GM23248 (cell line): ENCODE data around the gene QSOX2. TPM values are rescaled to one million over a fixed set of nuclear protein-coding genes. Genes with fewer than 3 reads are reported as not detected.

Experiments
- DNase-seq: peaks from one replicate; pipeline ENCODE4 v3.0.0-alpha.2; 2015
- H2AFZ ChIP-seq: fragments of 200-600 bp; sonication (generic); 2 replicates; pipeline ENCODE4 v1.6.1; 2016; ENCODE audit warnings: antibody characterized with exemption
- H3F3A ChIP-seq: fragments of 200-600 bp; sonication (generic); 2 replicates; pipeline ENCODE4 v1.6.1; 2016; ENCODE audit warnings: mild to moderate bottlenecking, antibody characterized with exemption, mixed run types; ENCODE audit not compliant: insufficient read depth
- H3K27ac ChIP-seq: fragments of 200-600 bp; sonication (generic); 2 replicates; pipeline ENCODE4 v1.5.1; 2016; ENCODE audit warnings: mild to moderate bottlenecking
- H3K27me3 ChIP-seq: fragments of 200-600 bp; sonication (generic); replicated peaks from 2 replicates; pipeline ENCODE4 v1.6.1; 2016; ENCODE audit warnings: mild to moderate bottlenecking; ENCODE audit not compliant: insufficient read depth
- H3K36me3 ChIP-seq: fragments of 200-600 bp; sonication (generic); 2 replicates; pipeline ENCODE4 v1.6.1; 2016; ENCODE audit warnings: low read depth, mild to moderate bottlenecking
- H3K4me1 ChIP-seq: fragments of 200-600 bp; sonication (generic); 2 replicates; pipeline ENCODE4 v1.6.1; 2016; ENCODE audit warnings: mild to moderate bottlenecking; ENCODE audit not compliant: insufficient read depth
- H3K4me2 ChIP-seq: fragments of 200-600 bp; sonication (generic); one replicate; pipeline ENCODE4 v1.6.1; 2016; ENCODE audit warnings: mild to moderate bottlenecking; ENCODE audit not compliant: unreplicated experiment
- H3K4me3 ChIP-seq: fragments of 200-600 bp; sonication (generic); 2 replicates; pipeline ENCODE4 v1.5.1; 2016; ENCODE audit warnings: mild to moderate bottlenecking
- H3K79me2 ChIP-seq: fragments of 200-600 bp; sonication (generic); 2 replicates; pipeline ENCODE4 v1.6.1; 2016; ENCODE audit warnings: mild to moderate bottlenecking; ENCODE audit not compliant: insufficient read depth
- H3K9ac ChIP-seq: fragments of 200-600 bp; sonication (generic); 2 replicates; pipeline ENCODE4 v1.6.1; 2016; ENCODE audit warnings: mild to moderate bottlenecking
- H3K9me2 ChIP-seq: fragments of 200-600 bp; sonication (generic); 2 replicates; pipeline ENCODE4 v1.6.1; 2016; ENCODE audit warnings: mixed run types, mild to moderate bottlenecking, moderate library complexity; ENCODE audit not compliant: insufficient read depth
- H3K9me3 ChIP-seq: fragments of 200-600 bp; sonication (generic); one replicate; pipeline ENCODE4 v1.6.1; 2017; ENCODE audit warnings: low read depth
- H4K20me1 ChIP-seq: fragments of 200-600 bp; sonication (generic); 2 replicates; pipeline ENCODE4 v1.6.0; 2016; ENCODE audit not compliant: insufficient read depth
- EZH2 ChIP-seq: fragments of 200-600 bp; sonication (generic); IDR thresholded peaks from 2 replicates; pipeline ENCODE4 v1.6.1; 2018; ENCODE audit warnings: antibody characterized with exemption, mild to moderate bottlenecking; ENCODE audit not compliant: insufficient read depth, poor library complexity, severe bottlenecking
- EZH2phosphoT487 ChIP-seq: fragments of 200-600 bp; sonication (generic); IDR thresholded peaks from 2 replicates; pipeline ENCODE4 v1.6.1; 2018; ENCODE audit warnings: antibody characterized with exemption, moderate library complexity, mild to moderate bottlenecking, low read depth; ENCODE audit not compliant: insufficient read depth
- WGBS, 2 experiments: methylation state at CpG; one replicate each; pipeline ENCODE4 v1.1.6; 2015 to 2017; ENCODE audit warnings: low lambda C conversion rate in 2 of 2, low coverage in 1 of 2; ENCODE audit errors: missing lambda C conversion rate in 2 of 2; 5-methylcytosine and 5-hydroxymethylcytosine counted together
- in situ Hi-C: fragments of 300-500 bp; cut with MboI; formaldehyde crosslinking; loops from 2 replicates; pipeline ENCODE4 v1.15.0; 2020
- polyA plus RNA-seq: library from polyadenylated mRNA; unstranded; fragments of >200 nt; fragmentation: Nextera tagmentation; extraction: Ambion mirVana; gene quantifications from 2 replicates; pipeline ENCODE4 v1.2.1, GENCODE V29; 2016
- total RNA-seq: library from RNA; depleted of rRNA; stranded (reverse); fragments of >200 nt; shearing (Covaris generic); gene quantifications from 2 replicates; pipeline ENCODE4 v1.2.3, GENCODE V29; 2014

Gene QSOX2
- total and polyA plus RNA-seq, 2 experiments from 2014 or later, result 1.9 to 11.7 TPM

DNA sequence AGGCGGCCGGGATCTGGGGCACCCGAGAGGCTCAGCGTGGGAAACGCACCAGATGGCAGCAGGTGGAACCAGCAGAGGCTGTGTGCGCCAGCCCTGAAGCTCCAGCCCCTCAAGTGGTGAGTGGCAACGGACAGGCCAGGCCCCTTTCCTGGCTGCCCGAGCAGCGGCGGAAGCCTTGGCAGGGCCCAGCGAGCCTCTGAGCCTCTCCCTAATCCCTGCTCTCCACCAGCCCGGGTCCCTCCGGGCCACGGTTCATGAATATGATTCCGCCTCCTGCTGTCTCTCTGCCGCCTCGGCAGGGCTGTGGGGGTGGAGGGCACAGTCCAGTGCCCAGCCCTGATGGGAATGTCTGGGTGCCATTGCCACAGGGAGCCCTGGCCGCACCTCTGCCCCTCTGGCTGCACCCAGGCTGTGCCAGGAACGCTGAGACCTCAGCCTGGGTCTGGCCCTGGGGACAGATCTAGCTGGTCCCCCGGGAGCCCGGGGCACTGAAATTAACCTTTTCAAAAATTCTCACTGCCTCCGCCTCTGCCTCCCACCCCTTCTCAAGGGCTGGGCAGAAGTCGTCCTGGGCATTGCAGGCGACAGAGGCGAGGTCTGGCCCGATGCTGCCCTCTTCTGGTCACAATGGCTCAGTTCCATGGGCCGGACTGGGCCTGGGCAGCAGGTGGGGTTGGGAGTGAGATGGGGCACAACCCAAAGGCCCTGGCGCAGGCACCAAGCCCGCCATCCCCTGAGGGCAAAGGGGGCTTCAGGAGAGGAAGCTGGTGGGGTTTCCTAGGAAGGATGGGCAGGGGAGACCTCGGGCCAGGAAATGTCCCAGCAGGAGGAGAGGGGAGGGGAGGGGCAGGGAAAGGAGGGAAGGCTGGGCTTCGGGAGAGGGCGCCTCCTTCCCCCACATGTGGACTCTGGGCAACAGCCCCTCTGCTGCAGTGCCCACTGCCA is 38.0 kb upstream of the QSOX2 start:
- Histone ChIP-seq H2AFZ (peak overlapping the region; percentile 70), H3K9me2 (no peaks in the 10 kb centered on the region), H3K4me1 (no peaks in the 10 kb centered on the region), H3K4me2 (peak overlapping the region; percentile 53), H3F3A (no peaks in the 10 kb centered on the region), H3K36me3 (no peaks in the 10 kb centered on the region), H3K27ac (no peak overlapping the region), H3K9me3 (no peaks in the 10 kb centered on the region), H4K20me1 (no peaks in the 10 kb centered on the region), H3K9ac (peak overlapping the region; percentile 38), H3K4me3 (peak overlapping the region; percentile 58), H3K27me3 (peaks cover 18% of the 10 kb centered on the region; the same call in 1 of the 2 replicates), H3K79me2 (no peaks in the 10 kb centered on the region)
- no peak for TF ChIP-seq EZH2
- in situ Hi-C loops, result no loop called here
- DNase-seq, result peak; percentile 80
- 6 to 7% methylated on average over 28 of the region's 32 CpGs for WGBS, 2 experiments

DNA sequence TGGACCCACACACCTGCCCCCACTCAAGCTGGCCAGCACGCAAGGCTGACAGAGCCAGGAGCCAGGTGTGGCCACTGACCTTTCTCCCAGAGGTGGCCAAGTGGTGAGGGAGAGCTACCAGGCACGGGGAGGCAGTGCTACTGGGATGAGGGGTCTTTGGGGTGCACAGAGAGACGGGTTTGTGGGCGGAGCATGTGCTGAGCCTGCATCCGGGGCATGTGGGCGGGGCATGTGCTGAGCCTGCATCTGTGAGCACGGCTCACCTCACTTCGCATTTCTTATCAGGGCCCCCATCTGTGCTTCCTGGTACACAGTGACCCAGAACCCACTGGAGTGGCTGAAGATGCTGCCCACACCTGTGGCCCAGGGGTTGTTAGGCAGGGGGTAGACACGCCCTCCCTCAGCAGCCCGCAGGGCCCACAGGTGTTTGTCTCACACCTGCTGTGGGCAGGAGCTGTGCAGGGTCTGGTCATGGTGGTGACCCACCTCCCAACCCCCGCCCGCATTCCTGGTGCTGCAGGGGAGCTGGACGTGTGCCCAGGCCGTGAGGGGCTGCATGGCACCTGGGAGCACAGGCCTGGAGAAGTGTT is 36.8 kb upstream of the QSOX2 start:
- Histone ChIP-seq H3K4me1 (no peaks in the 10 kb centered on the region), H3K9me3 (no peaks in the 10 kb centered on the region), H3K36me3 (no peaks in the 10 kb centered on the region), H3K4me2 (no peak overlapping the region), H3K79me2 (no peaks in the 10 kb centered on the region), H3K9ac (no peak overlapping the region), H2AFZ (no peak overlapping the region), H3F3A (no peaks in the 10 kb centered on the region), H3K9me2 (no peaks in the 10 kb centered on the region), H3K27ac (no peak overlapping the region), H3K27me3 (peaks cover 20% of the 10 kb centered on the region; the same call in 1 of the 2 replicates), H3K4me3 (no peak overlapping the region), H4K20me1 (no peaks in the 10 kb centered on the region)
- TF ChIP-seq EZH2 (no peak), EZH2phosphoT487 (no peak)
- no peak for DNase-seq
- in situ Hi-C loops, result no loop called here
- 37 to 44% methylated on average over 12 to 14 of the region's 14 CpGs for WGBS, 2 experiments

DNA sequence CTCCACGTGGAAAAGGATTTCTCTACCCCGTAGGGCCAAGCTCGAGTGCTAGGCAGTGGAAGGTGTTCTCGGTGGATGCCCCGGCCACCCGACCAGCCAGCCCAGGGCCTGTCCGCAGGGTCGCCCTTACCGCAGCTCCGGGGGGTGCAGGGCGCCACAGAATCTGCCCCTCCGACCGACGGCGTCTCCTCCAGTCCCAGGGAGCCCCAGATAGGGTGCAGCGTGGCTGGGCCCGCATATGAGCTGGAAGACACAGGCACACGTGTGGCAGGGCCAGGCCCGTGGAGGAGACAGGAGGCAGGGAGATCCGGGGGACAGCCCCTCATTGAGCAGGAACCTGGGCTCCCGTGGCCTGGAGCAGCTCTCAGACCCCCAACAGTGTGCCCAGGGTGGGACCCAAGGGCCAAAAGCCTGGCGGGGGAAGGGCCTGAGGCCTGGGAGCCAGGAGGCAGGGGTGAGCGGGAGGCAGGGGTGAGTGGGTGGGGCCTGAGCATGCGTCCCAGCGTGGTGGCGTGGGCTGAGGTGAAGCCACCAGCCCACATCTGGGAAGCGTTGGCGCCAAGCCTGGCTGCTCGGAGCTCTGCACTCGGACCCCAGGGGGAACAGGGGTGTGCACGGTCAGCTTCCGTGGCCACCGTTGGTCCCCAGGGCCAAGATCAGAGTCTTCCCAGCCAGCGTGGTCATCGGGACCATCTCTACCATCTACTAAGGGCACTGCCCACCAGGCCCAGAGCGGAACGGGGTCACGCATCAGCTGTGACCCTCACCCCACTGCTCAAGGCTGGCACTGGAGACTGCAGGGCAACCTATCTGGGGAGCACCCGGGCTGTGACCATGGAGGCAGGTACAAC is 36.0 kb upstream of the QSOX2 start:
- TF ChIP-seq EZH2, result no peak
- no peak for TF ChIP-seq EZH2phosphoT487
- 59 to 62% methylated on average over 37 to 38 of the region's 39 CpGs for WGBS, 2 experiments
- Histone ChIP-seq H3K27me3 (peaks cover 20% of the 10 kb centered on the region; the same call in 1 of the 2 replicates), H3K79me2 (no peaks in the 10 kb centered on the region), H3K4me3 (no peak overlapping the region), H4K20me1 (no peaks in the 10 kb centered on the region), H3K9ac (no peak overlapping the region), H3K27ac (no peak overlapping the region), H3K9me2 (no peaks in the 10 kb centered on the region), H2AFZ (no peak overlapping the region), H3K9me3 (no peaks in the 10 kb centered on the region), H3K36me3 (no peaks in the 10 kb centered on the region), H3K4me2 (no peak overlapping the region), H3F3A (no peaks in the 10 kb centered on the region), H3K4me1 (no peaks in the 10 kb centered on the region)
- DNase-seq, result no peak
- in situ Hi-C loops, result no loop called here
